ENCODE measurements around the gene TIGD3.

The TIGD3 gene

DNA sequence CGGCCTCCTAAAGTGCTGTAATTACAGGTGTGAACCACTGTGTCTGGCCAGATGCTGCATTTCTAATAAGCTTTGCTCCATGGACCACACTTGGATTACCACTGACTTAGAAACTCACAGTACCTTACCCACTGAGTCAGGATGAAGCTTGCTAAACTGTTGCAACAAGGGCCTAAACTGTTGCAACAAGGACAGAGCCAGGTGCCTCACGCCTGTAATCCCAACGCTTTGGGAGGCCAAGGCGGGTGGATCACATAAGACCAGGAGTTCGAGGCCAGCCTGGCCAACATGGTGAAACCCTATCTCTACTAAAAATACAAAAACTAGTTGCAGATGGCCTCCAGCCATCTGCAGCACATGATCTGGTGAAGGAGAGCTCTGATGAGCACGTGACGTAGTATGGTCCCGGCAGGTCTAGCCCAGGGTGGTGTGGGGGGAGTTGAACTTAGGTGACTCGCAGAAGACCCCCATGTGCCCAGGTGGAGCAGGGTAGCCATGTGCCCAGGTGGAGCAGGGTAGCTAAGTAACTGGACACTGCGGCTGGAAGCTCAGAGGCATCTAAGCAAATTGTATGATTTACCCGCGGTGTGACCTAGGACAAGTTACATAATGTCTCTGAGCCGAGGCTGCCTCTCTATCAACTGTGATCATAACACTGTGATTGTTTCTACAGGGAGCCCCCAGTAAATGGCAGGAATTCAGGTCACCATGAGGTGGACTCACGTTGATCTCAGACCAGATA lies 19.5 kb downstream of the TIGD3 start:
- peak; percentile 8 for DNase-seq

DNA sequence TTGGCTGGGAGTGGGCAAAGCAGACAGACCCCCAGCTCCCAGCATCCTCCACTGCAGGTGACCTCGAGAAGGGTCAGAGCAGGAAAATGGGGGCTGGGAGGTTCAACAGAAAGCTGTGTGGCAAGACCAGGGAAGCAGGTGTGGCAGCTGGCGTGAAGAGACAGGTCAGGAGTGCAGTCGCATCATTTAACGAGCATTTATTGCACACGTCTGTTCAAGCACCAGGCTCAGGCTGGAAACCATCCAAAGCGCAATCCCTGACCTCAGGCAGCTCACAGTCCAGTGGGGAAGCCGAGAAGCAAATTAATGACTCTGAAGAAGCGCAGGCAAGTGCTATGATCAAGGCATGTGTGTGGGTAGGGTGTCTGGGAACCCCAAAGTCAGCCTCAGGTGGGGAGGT lies 20.5 kb downstream of the TIGD3 start:
- no peak for DNase-seq

DNA sequence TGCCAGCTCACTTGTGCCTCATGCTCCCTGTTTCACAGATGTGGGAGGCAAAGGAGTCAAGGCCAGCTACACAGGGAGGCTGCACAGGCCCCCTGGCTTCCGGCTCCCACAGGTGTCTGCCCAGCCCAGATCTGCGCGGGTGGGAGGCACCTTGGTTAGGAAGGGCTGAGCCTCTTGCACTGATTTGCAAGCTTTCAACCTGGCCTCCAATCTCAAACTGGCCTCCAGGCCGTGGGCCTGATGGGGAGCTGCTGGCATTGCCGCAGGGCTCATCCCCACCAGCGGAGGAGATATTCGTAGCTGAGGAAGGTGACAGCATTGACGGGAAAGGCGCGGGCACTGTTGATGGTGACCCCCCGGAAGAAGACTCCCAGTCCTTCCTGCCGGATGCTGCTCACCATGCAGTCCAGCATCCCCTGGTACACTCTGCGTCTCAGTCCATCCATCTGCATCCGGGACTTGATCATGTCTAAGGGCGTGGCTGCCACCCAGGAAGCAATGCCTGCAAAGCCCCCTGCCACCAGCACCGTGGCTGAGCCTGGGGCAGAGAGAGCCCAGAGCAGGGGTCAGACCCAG lies 21.7 kb downstream of the TIGD3 start:
- DNase-seq = no peak

DNA sequence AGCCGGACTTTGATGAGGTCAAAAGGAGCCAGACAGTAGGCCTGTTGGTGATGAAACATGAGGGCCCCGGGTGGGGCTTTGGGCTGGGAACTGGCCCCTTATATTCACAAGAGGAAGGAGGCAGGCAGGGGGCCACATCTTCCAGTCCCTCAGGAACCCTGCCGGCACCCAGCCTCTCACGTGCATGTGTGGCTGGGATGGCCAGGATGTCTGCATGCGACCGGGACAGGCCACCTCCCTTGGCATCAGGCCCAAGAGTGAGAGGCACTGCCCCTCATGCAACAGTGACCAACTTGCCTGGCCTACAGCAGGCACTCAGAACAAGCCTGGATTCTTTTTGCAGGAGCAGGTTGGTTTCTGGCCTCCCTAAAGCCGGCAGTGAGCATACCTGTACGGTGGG lies 22.5 kb downstream of the TIGD3 start:
- no peak for DNase-seq

DNA sequence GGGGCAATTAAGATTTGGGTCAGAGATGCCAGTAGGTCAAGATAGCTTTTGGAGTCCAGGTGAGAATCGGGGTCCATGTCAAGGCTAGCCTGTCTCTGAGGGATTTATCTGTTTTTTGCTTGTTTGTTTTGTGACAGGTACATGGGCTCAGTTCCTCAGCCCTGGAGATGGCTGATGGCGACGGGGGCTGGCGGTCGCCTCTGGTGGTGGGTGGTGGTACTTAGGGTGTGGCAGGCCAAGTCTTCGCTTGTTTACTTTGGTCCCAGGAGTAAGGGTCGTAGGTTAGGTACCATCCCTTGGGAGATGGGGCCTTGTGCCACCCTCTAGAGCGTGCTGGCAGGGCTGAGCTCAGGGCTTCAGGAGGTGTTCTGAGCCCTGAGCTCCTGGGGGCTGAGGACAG lies 23.2 kb downstream of the TIGD3 start:
- no peak for DNase-seq

DNA sequence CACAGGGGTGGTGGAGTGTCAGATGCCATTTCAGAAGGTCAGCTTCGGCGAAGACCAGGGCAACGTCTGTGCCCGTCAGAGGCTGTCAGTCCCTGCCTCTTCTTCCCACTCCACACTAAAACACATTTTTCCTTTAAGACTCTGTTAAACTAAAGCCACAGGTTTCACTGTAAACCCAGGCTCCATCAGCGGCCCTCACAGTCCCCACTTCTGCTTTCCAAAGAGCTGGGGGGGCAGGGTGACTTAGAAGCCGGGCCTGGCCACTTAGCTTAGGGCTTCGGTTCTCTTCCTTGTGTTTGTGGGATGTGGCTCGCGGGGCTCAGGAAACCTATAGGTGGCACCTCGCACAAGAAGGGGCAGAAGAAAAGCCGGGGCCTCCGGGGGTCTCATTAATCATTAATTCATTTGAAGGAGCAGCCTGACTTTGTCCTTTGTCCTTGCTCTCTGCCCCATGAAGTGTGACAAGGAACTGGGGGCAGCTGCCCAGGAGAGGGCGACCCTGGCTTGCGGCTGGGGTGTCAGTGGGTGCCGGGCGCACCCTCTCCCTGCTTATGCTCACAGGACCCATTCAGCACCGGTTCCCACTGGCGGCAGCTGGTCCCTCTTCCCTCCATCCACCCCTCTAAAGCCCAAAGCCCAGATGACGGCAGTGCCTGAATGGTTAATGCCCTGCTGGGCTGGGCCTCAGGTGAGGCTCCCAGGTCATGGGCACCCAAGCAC lies 23.8 kb downstream of the TIGD3 start:
- peak; percentile 92 for DNase-seq

DNA sequence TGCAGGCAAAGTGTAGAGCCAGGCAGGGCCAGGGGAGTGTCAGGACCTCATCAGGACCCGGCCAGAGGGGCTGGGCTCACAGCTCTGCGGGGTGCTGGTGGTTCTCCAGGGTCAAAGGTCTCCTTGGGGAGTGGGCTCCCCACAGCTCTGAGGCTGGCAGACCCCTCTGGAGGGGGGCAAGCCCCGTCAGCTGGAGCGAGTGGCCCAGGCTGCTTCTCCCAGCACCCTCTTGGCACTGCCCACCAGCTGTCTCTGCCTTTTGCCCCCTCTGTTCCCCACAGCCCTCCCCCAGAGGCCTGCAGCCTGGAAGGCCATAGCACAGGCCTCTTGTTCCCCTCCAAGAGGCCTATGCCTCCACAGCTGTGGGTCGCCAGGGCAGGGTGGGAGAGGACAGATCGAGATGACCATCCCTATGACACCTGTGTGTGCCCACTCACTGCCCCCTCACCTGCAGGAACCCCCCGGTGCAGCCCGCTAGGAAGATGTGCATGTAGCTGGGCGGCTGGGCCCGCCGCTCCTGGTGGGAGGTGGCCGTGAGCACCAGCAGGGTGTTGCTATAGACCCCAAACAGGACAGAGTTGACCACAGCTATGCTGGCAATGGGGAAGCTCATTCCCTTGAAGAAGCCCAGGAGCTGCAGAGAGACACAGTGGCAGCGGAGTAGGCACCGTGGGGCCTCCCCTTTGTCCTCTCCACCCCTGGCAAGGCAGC lies 24.5 kb downstream of the TIGD3 start:
- DNase-seq = no peak

DNA sequence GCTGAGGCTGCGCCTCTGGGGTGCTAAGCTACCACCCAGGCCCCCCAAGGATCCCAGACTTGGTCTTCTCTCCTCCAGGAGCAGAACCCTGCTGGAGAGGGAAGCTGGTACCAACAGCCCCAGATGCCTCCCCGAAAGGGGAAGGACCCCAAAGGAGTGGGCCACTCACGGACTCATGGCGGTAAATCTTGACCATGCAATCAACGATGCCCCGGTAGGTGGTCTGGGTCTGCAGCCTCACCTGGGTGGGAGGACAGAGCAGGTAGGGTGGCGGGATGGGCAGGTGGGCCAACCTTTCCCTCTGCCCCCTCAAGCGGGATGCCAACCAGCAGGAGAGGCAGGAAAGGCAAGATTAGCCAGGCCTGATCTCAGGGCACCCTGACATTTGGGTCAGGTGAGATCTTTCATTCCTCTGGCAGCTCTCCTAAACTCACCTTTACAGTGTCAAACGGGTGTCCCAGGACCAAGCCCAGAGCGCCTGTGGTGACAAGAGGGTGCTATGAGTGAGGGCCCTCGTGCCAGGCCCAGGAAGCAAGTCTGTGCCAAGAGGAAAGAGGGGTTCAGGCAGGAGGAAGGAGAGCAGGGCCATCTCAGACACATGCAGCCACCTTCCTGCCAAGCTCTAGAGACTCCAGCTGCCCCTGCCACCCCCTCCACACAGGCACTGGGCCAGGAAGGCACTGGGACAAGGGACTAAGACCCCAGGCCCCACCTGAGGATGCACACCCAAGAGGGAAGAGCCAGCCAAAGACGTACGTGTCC lies 25.3 kb downstream of the TIGD3 start:
- DNase-seq = no peak

DNA sequence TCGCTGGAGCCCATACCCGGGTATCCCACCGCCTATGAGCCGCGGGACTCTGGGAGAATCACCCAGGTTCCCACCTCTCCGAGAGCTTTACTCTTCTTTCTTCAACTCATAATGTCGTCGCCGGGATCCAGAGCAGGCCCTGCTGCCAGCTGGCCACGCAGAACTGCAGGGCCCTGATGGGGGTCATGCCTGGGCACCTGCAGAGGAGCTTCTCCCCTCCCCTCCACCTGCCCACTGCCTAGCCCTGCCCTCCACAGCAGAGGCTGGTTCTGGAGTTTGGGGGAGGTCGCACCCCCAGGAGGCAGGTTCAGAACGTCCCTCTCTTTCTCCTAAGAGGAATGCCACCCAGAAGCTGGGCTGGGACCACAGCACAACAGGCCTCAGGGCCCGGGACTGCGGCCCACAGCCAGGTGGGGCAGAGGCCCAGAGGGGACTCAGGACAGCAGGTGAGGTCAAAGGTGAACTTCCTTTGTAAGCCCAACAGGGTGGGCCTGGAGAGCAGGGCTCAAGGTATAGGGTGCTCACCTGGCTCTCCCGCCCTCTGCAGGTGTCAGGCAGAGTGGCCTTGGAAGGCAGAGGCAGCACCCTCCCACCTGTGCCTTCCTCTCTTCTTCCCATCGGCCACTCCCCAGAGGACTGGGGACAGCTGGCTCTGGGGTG lies 26.0 kb downstream of the TIGD3 start:
- no peak for DNase-seq

DNA sequence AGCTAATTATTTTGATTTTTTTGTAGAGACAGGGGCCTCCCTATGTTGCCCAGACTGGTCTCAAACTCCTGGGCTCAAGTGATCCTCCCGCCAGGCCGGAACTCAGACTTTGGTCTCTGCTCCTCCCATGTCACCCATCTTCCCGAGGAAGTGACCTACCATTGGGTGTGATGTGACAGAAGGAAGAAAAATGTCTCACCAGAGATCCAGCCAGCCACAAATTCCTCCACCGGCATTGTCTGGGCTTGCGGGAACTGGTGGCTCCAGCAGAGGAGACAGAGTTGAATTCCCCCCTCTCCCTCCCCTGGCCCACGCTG lies 27.1 kb downstream of the TIGD3 start:
- peak; percentile 61 for DNase-seq

DNA sequence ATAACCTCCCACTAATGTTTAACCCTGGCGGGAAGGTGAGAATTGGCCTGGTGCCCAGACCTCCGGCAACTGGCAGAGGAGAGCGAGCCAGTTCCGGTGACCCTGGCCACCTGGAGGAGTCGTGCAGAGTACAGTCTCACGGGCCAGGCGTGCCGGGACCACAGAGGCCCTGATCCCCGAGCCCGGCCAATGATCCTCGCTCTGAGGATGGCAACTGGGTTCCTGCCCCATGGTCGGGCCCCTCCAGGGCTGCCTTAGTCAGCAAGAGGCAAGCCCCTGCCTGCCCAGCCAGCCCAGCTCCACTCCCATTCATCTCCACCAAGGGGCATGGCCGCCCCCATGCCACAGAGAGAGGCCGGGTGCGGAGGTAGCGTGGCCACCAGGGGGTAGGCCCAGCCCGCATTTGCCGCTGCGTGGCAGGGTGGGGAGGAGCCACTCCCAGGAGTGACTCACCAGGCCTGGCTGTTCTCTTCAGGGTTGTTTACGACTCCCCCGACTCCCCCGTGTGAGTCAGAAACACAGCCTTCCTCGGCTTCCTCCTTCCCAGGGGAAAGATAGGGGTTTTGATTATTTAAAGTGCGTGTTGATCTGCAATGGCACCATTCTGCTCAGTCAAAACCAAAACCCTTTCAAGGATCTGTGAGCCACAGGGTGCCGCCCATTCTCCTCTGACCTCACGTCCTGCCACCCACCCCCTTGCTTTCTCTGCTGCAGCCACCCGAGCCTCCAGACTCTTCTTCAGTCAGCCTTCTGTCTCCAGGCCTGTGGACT lies 27.7 kb downstream of the TIGD3 start, which contains the start of gene SLC25A45:
Gene SLC25A45 (minus strand): TSS at position 614 of the 771 bp plus-strand sequence. CDS start 695 bp downstream, outside the sequence.
- peak; percentile 94 for DNase-seq

DNA sequence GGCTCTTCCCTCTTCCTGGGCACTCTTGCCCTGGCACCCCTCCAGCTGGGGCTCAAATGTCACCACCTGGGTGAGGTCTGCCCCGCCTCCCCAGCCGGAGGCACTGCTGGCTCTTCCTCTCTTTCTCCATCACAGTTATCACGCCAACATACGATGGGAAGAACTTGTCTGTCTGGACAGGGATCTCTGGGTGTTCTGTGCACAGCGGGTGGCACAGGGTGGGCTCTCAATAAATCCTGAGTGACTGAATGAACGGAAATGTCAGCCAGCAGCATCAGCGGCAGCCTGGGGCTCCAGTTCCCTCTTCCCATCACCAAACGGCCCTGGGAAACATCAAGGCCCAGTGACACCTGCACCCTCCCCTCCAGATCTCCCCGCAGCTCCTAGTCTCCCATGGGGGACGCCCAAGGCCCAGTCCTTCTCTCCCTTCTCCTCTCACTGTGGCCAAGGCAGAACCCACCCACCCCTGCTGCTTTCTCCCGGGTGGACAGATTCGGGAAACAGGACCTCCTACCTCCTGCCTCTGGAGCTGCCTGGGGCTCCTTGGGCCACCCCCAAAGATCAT lies 28.3 kb downstream of the TIGD3 start:
- no peak for DNase-seq

DNA sequence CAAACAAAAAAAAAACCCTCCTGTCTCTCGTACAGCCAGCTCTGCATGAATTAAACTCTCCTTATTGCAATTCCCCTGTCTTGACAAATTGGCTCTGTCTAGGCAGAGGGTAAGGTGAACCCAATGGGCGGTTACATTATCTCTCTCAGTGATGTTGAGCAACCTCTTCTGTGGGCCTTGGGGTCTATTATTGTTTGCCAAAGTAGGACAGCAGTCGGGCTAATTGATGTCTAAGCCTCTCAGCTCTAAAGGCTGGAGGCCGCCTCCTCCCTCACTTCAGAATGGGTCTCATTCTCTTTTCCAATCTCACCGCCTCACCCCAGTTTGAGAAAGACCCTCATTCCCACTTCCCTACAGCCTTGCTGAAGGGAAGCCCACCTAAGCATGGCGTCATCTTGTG lies 29.2 kb downstream of the TIGD3 start:
- no peak for DNase-seq

DNA sequence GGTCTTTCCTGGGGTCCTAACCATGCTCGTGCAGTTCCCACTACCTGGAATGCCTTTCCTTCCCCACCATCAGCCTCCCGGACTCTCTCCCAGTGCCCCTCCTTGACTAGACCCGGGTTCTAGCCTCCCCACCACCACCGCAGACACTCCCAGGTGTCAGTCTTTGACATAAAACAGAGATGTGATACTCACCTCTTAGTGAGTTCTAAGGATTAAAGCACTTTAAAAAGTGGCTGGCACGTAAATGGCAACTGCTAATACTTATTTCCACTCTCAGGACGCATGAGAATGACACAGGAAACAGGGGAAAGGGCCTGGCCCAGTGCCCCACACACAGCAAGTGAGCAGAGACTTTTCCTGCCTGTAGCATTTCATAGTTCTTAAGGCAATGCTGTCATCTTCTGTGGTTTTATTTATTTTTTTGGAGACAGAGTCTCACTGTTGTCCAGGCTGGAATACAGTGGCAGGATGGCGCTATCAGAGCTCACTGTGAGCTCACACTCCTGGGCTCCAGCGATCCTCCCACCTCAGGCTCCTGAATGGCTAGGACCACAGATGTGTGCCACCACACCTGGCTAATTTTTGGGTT lies 29.8 kb downstream of the TIGD3 start:
- no peak for DNase-seq

DNA sequence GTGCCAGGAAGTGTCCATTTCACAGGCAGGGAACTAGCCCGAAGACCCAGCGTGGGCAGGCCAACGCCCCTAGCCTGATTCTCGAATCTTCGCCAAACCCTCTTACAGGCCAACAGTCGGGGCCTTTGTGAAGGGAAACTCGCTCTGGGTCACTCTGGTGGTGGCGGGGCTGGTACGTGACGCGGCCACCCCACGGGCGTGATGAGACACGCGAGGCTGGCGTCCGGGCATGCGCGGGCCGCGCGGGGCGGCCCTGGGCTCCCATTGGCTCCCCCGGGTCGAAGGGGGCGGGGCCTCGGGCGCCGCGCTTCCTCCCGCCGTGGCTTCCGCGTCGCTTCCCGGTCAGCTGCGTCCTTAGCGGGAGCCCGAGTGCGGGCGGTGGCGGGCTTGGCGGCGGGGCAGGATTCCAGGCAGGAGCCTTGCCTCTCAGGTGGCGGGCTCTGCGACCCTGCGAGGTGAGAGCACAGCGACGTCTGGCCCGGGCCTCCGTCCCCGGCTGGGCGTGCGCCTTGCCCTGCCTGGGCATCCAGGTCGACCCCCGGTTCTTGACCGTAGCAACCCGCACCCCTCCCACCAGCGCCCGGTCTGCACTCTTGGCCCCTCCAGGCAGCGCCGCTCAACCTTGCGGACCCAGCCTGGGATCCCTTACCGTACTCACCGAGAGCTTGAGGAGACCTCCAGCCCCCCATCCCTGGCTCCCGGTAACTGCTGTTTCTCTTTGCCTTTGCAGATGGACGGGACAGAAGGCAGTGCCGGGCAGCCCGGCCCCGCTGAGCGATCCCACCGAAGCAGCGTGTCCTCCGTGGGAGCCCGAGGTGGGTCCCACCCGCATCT lies 32.0 kb downstream of the TIGD3 start, which contains the start of gene FRMD8:
Gene FRMD8 (plus strand): TSS at position 331 of the 834 bp plus-strand sequence. CDS start 400 bp downstream, at position 731.
- peak; percentile 84 for DNase-seq

DNA sequence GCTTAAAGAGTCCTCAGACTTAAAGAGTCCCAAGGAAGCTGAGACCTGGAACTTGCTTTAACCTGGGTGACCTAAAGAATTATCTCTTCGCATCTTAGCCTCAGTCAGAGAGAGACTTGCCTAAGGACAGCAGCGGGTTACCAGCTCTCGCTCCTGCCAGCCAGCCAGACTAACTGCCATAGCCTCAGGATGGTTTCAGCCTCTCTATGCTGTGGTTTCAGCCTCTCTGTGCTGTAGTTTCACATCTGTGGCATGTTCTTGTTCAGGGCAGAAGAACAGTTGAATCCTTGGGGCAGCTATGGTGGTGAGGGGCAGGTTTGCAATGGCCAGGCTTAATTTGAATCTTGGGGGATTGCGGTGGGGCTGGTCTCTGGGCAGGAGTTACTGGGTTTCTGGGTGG lies 34.2 kb downstream of the TIGD3 start:
- peak; percentile 45 for DNase-seq

DNA sequence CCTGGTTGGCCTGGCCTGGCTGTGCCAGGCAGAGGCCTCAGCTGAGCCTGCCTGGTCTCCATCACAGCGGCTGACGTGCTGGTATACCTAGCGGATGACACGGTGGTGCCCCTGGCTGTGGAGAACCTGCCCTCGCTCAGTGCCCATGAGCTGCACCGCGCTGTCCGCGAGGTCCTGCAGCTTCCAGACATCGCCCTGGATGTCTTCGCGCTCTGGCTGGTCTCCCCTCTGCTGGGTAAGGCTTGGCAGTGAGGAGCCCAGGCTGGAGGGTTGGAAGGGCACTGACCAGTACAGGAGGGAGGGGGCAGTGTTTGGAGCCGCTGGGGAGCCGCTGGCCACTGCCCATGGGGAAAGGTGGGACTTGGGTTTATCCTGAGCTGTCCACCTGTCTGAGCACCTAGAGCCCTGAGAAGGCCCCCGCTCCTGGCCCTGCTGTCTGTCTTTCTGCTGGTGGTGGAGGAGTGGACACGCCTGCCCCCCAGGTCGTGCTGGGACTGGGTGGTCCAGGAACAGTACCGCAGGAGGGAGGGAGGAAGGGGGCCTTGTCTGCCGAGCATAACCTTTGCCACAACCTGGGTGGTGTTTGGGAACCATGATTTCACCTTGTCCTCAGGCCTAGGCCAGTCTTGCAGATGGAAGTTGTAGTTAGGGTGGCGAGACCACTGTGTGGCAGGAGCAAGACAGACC lies 34.9 kb downstream of the TIGD3 start:
- DNase-seq = no peak

DNA sequence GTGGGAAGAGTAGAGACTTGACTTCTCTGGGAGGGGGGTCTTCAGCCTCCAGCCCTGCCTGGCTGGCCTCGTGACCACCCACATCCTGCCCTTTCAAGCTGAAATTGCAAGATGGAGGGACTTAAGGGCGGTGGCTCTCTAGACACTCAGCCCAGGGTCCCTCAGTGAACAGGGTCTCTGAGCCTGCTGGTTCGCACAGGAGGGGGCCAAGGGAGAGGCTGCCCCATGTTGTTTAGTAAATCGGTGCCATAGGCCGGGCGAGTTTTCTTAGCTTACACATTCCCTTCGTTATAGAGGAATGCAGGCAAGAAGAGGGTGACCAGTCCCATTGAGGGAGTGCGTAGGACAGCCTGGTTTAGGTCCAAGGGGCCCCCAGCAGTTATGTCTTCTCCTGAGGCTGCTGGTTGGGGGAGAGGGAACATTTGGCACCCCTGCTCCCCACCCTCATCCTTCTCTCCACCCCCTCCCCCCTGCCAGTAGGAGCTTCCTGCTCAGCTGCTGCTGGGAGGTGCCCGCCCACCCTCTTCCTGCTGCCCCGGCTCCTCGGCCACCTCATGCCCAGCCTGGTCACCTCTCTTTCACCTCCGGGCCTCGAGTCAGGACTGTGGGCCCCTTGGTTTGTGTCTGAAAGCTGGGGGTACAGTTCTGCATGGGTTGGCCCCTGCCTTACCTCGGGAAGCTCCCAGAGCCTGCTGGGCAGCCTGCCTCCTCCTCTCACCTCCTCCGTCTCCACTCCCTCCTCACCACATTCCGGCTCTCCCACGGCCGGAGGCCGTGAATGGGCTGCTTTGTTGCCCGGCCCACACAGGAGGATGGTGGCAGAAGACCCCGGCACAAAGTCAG lies 35.8 kb downstream of the TIGD3 start:
- DNase-seq = no peak

Data from MV-4-11 (cell line).